Measurements from ENCODE around the gene RWDD1.
"Not testable (repeated sequence)": the region's sequence is repeated elsewhere in the genome, so short reads cannot be mapped to it uniquely, and the experiment has no call there.

RWDD1 gene

GRCh38 chr6:116561377-116562018 is 9.8 kb upstream of the RWDD1 start:
- DNase-seq = peak; percentile 72

- DNase-seq = no peak
Observed at GRCh38 chr6:116562019-116562403, 9.3 kb upstream of the RWDD1 start.

DNA sequence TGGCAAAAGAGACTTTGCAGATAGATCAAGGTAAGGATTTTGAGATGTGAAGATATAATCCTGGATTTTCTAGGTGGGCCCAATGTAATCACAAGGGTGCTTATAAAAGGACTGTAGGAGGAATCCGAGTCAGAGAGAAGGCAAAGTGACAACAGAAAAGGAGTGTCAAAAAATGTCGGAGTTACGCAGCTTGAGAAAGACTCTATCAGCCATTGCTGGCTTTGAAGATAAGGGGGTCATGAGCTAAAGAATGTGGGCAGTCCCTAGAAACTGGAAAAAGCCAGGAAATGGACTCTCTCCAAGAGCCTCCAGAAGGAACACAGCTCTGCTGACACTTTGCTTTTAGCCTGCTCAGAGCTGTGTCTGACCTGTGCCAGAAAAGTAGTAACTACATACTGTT is 8.7 kb upstream of the RWDD1 start:
- no peak for DNase-seq

GRCh38 chr6:116563830-116564229 is 7.5 kb upstream of the RWDD1 start:
- no peak for DNase-seq

GRCh38 chr6:116564311-116564710 is 7.0 kb upstream of the RWDD1 start:
- DNase-seq = no peak

DNA sequence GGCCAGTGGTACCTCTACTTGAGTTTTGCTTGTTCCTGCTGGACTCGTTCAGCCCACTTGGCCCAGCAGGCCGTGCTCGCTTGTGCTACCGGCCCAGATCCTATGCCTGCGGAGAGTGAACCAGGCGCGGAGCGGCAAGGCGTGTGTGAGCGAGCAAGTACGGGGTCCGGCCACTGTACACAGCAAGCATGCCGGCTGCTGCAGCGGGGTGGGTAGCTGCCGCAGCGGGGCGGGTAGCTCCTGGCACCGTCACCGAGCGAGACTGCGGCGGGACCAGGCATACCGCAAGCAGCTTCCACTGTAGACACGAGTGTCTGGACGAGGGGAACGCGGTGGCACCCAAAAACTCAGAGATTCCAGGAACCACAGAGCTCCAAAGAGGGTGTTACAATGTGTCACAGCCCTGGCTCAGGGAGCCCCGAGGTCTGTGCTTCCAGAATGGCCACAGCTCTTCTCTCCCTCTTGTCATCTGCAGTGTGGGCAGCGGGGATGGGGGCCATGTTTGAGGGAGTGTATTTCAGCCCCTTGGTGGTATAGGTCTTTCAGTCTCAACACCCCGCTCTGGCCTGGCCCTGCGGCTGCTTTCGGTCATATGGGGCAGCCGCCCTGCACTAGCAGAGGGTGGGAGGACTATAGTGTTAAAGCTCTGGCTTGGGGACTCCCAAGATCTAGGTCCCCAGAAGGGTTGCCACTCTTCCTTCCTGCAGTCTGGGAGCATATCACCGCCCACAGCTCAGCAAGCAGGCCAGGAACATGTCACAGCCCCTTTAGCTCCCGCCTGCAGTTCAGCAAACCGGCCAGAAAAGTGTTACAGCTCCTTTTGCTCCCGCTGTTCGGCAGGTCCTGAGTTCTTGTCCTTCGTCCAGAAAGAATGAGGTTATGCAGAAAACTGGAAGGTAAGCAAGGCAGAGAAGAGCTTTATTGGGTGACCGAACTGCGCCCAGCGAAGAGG is 6.1 kb upstream of the RWDD1 start:
- peak; percentile 30 for DNase-seq

DNA sequence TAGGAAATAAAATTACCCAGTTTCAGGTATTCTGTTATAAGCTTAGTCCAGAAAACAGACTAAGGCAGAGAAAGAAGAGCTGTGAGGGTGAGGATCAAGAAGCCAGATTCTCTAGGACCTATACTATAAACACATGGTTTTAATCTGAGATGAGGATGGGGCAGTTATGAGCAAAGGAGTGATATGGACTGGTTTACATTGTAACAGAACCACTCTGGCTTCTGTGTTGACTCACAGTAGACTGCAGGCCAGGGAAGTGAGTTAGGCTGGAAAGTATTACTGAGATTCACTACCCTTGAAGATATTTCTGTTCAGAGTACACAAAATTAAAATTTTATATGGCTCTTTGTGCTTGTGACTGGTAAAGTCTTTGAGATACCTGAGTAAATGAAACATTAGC is 3.2 kb upstream of the RWDD1 start:
- DNase-seq = no peak

DNA sequence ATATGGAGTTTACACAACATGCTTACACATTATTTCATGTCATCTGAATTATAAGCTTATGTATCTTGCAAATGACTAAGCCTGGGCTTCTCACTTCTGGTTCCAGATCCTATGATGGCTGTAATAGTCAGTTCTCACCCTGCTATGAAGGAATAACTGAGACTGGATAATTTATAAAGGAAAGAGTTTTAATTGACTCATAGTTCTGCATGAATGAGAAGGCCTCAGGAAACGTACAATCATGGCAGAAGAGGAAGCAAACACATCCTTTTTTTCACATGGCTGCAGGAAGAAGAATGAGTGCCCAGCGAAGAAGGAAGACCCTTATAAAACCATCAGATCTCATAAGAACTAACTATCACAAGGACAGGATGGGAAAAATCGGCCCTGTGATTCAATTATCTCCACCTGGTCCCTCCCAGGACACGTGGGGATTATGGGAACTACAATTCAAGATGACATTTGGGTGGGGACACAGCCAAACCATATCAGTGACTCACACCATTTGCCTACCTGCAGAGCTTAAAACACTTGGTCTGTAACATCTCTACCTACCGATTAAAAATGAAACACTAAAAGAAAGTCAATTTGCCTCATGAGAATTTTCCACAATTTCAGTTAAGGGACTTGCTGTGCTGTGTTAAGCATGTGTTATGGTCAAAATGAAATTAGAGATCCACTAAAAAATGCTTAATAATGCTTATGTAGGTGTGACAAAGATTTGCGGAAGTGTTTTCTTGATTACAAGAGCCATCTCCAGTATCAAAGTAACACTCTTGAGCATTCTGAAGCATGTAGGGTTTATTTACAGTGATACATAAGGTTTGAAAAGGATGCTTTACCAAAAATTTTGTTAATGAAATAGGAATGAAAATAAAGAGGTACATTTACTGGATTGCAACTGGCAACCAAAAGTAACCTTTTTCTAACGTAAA is 2.2 kb upstream of the RWDD1 start:
- no peak for DNase-seq

DNA sequence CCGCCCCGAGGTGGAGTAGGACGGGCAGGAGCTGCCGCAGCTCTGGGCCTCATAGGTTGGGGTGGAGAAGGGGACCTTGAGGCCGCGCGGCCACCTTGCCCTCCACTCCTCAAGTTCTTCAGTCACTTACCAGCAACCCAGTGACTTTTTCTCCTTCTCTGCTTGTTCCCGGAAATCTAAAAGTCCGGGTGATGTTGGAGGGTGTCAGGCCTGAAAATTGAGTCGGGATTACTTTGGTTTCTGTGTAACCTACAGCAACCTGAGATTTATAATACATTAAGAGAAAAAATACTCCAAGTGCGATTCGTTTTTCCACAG is 338 bp downstream of the RWDD1 start:
- DNase-seq = no peak

DNA sequence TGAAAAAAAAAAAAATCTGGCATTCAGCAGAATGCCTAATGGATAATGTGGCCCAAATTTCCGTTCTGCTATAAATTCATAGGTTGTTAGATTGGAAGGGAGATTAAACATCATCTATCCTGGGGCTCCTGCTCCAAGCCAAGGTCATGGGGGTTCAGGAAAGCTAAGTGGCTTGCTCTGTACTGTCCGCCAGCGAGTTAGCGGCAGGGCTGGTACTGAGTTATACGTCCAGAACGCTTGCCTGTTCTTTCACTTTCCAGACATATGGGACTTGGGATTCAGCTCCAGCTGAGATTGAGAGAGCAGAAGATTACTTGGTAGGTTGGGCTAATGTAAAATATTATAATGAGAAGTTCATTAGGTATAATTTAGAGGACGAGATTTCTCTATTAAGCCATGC is 858 bp downstream of the RWDD1 start:
- peak; percentile 30 for DNase-seq

- DNase-seq = no peak
Observed at GRCh38 chr6:116575227-116575626, 3.9 kb downstream of the RWDD1 start.

DNA sequence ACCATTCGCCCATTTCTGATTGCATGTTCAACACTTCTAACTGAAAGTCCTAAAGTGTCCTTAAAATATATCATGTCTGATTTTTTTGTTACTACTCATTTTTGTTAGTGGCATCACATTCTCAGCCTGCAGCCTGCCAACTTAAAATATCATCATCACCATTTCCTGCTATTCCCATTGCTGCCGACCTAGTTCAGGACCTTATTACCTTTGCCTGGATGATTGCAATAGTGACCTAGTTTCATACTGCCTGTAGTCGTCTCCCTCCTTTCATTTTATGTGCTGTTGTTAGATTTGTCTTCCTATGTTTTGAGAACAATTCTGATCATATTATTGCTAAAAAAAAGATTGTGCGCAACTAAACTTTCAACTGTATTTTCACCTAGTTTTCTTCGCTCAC is 6.2 kb downstream of the RWDD1 start:
- DNase-seq = no peak

GRCh38 chr6:116578335-116578734 is 7.0 kb downstream of the RWDD1 start:
- DNase-seq = no peak

DNA sequence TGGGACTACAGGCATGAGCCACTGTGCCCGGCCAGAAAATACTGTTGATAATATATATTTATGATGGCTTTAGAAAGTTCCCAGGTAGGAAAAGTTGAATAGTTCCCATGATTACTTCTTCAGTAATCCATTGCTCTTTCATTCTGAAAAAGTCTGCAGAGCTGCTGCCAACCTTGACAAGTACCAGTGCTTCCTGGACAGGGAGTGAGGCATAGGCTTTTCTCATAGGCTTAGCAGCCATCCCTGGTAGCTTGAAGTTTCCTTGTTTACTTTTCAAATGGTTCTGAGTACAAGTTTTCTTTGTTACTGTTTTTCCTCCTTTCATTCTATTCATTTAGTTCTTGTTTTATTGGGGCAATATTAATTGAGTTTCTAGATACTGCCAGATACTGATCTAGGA is 7.8 kb downstream of the RWDD1 start:
- DNase-seq = no peak

GRCh38 chr6:116580198-116580597 is 8.9 kb downstream of the RWDD1 start:
- DNase-seq = no peak

DNA sequence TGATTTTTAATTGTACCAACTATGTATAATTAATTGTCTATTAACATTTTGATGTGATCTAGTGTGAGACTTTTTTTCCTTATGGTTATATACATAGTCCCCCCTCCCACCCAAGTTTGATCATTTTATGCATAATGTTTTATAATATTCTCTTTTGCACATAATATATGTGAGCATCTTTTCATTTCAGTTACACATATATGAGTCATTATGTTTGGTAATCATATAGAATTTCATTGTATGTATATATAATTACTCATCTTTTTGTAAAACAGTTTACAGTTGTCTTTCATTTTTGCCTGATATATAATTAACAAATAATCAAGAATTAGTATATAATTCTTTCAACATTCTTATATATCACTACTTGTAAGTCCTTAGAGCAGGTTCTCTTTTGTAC is 15.0 kb downstream of the RWDD1 start:
- DNase-seq = no peak

DNA sequence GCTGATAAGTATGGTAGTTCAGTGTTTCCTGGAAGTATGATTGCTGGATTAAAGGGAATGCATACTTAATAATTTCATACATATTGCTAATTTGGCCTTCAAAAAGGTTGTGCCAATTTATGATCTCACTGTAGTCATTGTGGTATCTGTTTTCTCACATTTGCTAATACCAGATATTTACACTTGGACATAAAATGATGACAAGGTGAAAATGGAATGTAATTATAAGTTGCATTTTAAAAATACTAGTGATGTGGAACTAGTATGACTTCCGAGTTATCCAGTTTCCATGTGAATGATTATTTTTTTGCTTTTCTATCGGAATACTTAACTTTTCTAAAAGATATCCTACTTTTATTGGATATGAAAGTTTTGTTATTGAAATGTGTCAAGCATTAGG is 15.4 kb downstream of the RWDD1 start:
- no peak for DNase-seq

- no peak for DNase-seq
Observed at GRCh38 chr6:116595247-116595646, 23.9 kb downstream of the RWDD1 start.

DNA sequence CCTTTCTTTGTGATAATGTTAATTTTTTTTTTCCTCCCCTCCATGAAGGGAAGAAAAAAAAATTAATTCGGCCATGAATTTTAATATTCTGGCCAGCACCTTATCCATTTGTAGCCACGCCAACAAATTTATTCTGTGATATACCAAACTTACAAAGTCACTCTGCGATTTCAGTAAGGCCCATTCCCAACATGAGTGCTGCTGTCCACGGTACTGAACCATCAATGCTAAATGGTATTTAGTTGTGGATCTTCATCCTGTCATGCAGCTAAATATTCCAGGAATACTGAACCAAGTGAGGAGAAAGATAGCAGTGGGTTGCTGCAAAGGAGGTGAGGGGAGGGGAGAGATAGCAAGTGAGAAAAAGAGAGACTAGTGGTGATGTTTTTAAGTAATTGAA is 25.5 kb downstream of the RWDD1 start:
- no peak for DNase-seq

DNA sequence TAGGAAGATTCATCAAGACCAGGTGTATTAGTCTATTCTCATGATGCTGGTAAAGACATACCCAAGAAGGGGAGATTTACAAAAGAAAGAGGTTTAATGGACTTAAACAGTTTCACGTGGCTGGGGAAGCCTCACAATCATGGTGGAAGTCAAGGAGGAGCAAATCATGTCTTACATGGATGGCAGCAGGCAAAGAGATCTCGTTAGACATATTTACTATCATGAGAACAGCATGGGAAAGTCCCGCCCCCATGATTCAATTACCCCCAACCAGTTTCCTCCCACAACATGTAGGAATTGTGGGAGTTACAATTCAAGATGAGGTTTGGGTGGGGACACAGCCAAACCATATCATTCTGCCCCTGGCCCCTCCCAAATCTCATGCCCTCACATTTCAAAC is 32.6 kb downstream of the RWDD1 start:
- DNase-seq = not testable (repeated sequence)

DNA sequence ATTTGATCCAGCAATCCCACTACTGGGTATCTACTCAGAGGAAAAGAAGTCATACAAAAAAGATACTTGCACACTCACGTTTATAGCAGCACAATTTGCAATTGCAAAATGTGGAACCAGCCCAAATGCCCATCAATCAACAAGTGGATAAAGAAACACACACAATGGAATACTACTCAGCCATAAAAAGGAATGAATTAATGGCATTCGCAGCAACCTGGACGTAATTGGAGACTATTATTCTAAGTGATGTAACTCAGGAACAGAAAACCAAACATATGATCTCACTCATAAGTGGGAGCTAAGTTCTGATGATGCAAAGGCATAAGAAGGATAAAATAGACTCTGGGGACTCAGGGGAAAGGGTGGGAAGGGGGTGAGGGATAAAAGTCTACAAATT is 33.6 kb downstream of the RWDD1 start:
- DNase-seq = not testable (repeated sequence)

- no peak for DNase-seq
Observed at GRCh38 chr6:116605935-116606334, 34.6 kb downstream of the RWDD1 start.

GRCh38 chr6:116611056-116611455 is 39.8 kb downstream of the RWDD1 start:
- DNase-seq = no peak
